ENCODE data around the gene CDX1.

- TF ChIP-seq GATA2 (IDR thresholded peaks at IDR 0.05; ENCODE audit: low read depth, low read length) (no peak), GATA3 (IDR thresholded peaks at IDR 0.05; ENCODE audit: low read depth, low read length) (no peak)
Measured at GRCh38 chr5:150208187-150209098, 41.9 kb downstream of the CDX1 start.

Data from SH-SY5Y (cell line).